ENCODE results near the gene TSEN15.
A peak's percentile ranks its signal among the peaks of the same experiment; 100 is the strongest.

TSEN15 gene
- total RNA-seq, result 15.9 to 21.6 (median 19.2) reads per million in 3 donors

- H3K4me3 ChIP-seq (ENCODE audit: insufficient read depth, low read depth, low read length, poor library complexity, severe bottlenecking), result peak within 1 kb of the TSS; percentile 98
- H3K9me3 ChIP-seq (ENCODE audit: control insufficient read depth, low read length), result no peaks in the 10 kb centered on the region
- no peaks in the 10 kb centered on the region for H3K36me3 ChIP-seq (ENCODE audit: control insufficient read depth, insufficient read depth, low read length)
- H3K4me1 ChIP-seq (ENCODE audit: control insufficient read depth, insufficient read depth, low read length, poor library complexity, severe bottlenecking), result peaks cover 6% of the 10 kb centered on the region
- peak within 1 kb of the TSS; percentile 61 for H3K27ac ChIP-seq (ENCODE audit: insufficient read depth, low read length, poor library complexity, severe bottlenecking)
- peak in 2 of 3 donors; percentile 33 to 49 for DNase-seq
- H3K27me3 ChIP-seq (replicated peaks; ENCODE audit: control insufficient read depth, insufficient read depth, low read length, poor library complexity, severe bottlenecking), result no peaks in the 10 kb centered on the region
Measured at GRCh38 chr1:184051485-184052193, at the start of gene TSEN15. Gene TSEN15, plus strand, starts transcription at chr1:184051730. Its CDS starts 26 bp downstream, at chr1:184051756.

- Histone ChIP-seq H3K4me3 (ENCODE audit: insufficient read depth, low read depth, low read length, poor library complexity, severe bottlenecking) (no peak overlapping the region), H3K27ac (ENCODE audit: insufficient read depth, low read length, poor library complexity, severe bottlenecking) (no peak overlapping the region), H3K27me3 (replicated peaks; ENCODE audit: control insufficient read depth, insufficient read depth, low read length, poor library complexity, severe bottlenecking) (no peaks in the 10 kb centered on the region), H3K4me1 (ENCODE audit: control insufficient read depth, insufficient read depth, low read length, poor library complexity, severe bottlenecking) (no peaks in the 10 kb centered on the region), H3K36me3 (ENCODE audit: control insufficient read depth, insufficient read depth, low read length) (no peaks in the 10 kb centered on the region), H3K9me3 (ENCODE audit: control insufficient read depth, low read length) (no peaks in the 10 kb centered on the region)
- no peak for DNase-seq
Measured at GRCh38 chr1:184002071-184002470, 49.5 kb upstream of the TSEN15 start.

GRCh38 chr1:184004935-184005334 is 46.6 kb upstream of the TSEN15 start:
- Histone ChIP-seq H3K4me3 (ENCODE audit: insufficient read depth, low read depth, low read length, poor library complexity, severe bottlenecking) (no peak overlapping the region), H3K27me3 (replicated peaks; ENCODE audit: control insufficient read depth, insufficient read depth, low read length, poor library complexity, severe bottlenecking) (no peaks in the 10 kb centered on the region), H3K4me1 (ENCODE audit: control insufficient read depth, insufficient read depth, low read length, poor library complexity, severe bottlenecking) (no peaks in the 10 kb centered on the region), H3K9me3 (ENCODE audit: control insufficient read depth, low read length) (no peaks in the 10 kb centered on the region), H3K36me3 (ENCODE audit: control insufficient read depth, insufficient read depth, low read length) (no peaks in the 10 kb centered on the region), H3K27ac (ENCODE audit: insufficient read depth, low read length, poor library complexity, severe bottlenecking) (no peak overlapping the region)
- no peak for DNase-seq

GRCh38 chr1:184005506-184005905 is 46.0 kb upstream of the TSEN15 start:
- H3K36me3 ChIP-seq (ENCODE audit: control insufficient read depth, insufficient read depth, low read length), result no peaks in the 10 kb centered on the region
- DNase-seq, result no peak
- no peak overlapping the region for H3K4me3 ChIP-seq (ENCODE audit: insufficient read depth, low read depth, low read length, poor library complexity, severe bottlenecking)
- no peaks in the 10 kb centered on the region for H3K9me3 ChIP-seq (ENCODE audit: control insufficient read depth, low read length)
- H3K27me3 ChIP-seq (replicated peaks; ENCODE audit: control insufficient read depth, insufficient read depth, low read length, poor library complexity, severe bottlenecking), result no peaks in the 10 kb centered on the region
- H3K4me1 ChIP-seq (ENCODE audit: control insufficient read depth, insufficient read depth, low read length, poor library complexity, severe bottlenecking), result no peaks in the 10 kb centered on the region
- H3K27ac ChIP-seq (ENCODE audit: insufficient read depth, low read length, poor library complexity, severe bottlenecking), result no peak overlapping the region

- Histone ChIP-seq H3K27ac (ENCODE audit: insufficient read depth, low read length, poor library complexity, severe bottlenecking) (no peak overlapping the region), H3K36me3 (ENCODE audit: control insufficient read depth, insufficient read depth, low read length) (no peaks in the 10 kb centered on the region), H3K4me3 (ENCODE audit: insufficient read depth, low read depth, low read length, poor library complexity, severe bottlenecking) (no peak overlapping the region), H3K9me3 (ENCODE audit: control insufficient read depth, low read length) (no peaks in the 10 kb centered on the region), H3K4me1 (ENCODE audit: control insufficient read depth, insufficient read depth, low read length, poor library complexity, severe bottlenecking) (no peaks in the 10 kb centered on the region), H3K27me3 (replicated peaks; ENCODE audit: control insufficient read depth, insufficient read depth, low read length, poor library complexity, severe bottlenecking) (peaks cover 3% of the 10 kb centered on the region)
- no peak for DNase-seq
Measured at GRCh38 chr1:184010788-184011187, 40.7 kb upstream of the TSEN15 start.

- Histone ChIP-seq H3K36me3 (ENCODE audit: control insufficient read depth, insufficient read depth, low read length) (no peaks in the 10 kb centered on the region), H3K9me3 (ENCODE audit: control insufficient read depth, low read length) (no peaks in the 10 kb centered on the region), H3K4me1 (ENCODE audit: control insufficient read depth, insufficient read depth, low read length, poor library complexity, severe bottlenecking) (no peaks in the 10 kb centered on the region), H3K27me3 (replicated peaks; ENCODE audit: control insufficient read depth, insufficient read depth, low read length, poor library complexity, severe bottlenecking) (peaks cover 3% of the 10 kb centered on the region), H3K27ac (ENCODE audit: insufficient read depth, low read length, poor library complexity, severe bottlenecking) (no peak overlapping the region), H3K4me3 (ENCODE audit: insufficient read depth, low read depth, low read length, poor library complexity, severe bottlenecking) (no peak overlapping the region)
- no peak for DNase-seq
Measured at GRCh38 chr1:184012187-184012586, 39.3 kb upstream of the TSEN15 start.

GRCh38 chr1:184014271-184014670 is 37.3 kb upstream of the TSEN15 start:
- peaks cover 3% of the 10 kb centered on the region for H3K27me3 ChIP-seq (replicated peaks; ENCODE audit: control insufficient read depth, insufficient read depth, low read length, poor library complexity, severe bottlenecking)
- H3K4me3 ChIP-seq (ENCODE audit: insufficient read depth, low read depth, low read length, poor library complexity, severe bottlenecking), result no peak overlapping the region
- H3K4me1 ChIP-seq (ENCODE audit: control insufficient read depth, insufficient read depth, low read length, poor library complexity, severe bottlenecking), result no peaks in the 10 kb centered on the region
- no peaks in the 10 kb centered on the region for H3K36me3 ChIP-seq (ENCODE audit: control insufficient read depth, insufficient read depth, low read length)
- no peak for DNase-seq
- no peaks in the 10 kb centered on the region for H3K9me3 ChIP-seq (ENCODE audit: control insufficient read depth, low read length)
- H3K27ac ChIP-seq (ENCODE audit: insufficient read depth, low read length, poor library complexity, severe bottlenecking), result no peak overlapping the region

GRCh38 chr1:184016169-184016568 is 35.4 kb upstream of the TSEN15 start:
- Histone ChIP-seq H3K27me3 (replicated peaks; ENCODE audit: control insufficient read depth, insufficient read depth, low read length, poor library complexity, severe bottlenecking) (peaks cover 3% of the 10 kb centered on the region), H3K4me1 (ENCODE audit: control insufficient read depth, insufficient read depth, low read length, poor library complexity, severe bottlenecking) (no peaks in the 10 kb centered on the region), H3K9me3 (ENCODE audit: control insufficient read depth, low read length) (no peaks in the 10 kb centered on the region), H3K36me3 (ENCODE audit: control insufficient read depth, insufficient read depth, low read length) (no peaks in the 10 kb centered on the region), H3K27ac (ENCODE audit: insufficient read depth, low read length, poor library complexity, severe bottlenecking) (no peak overlapping the region), H3K4me3 (ENCODE audit: insufficient read depth, low read depth, low read length, poor library complexity, severe bottlenecking) (no peak overlapping the region)
- DNase-seq, result no peak

- H3K4me1 ChIP-seq (ENCODE audit: control insufficient read depth, insufficient read depth, low read length, poor library complexity, severe bottlenecking), result no peaks in the 10 kb centered on the region
- no peaks in the 10 kb centered on the region for H3K9me3 ChIP-seq (ENCODE audit: control insufficient read depth, low read length)
- H3K27ac ChIP-seq (ENCODE audit: insufficient read depth, low read length, poor library complexity, severe bottlenecking), result no peak overlapping the region
- H3K36me3 ChIP-seq (ENCODE audit: control insufficient read depth, insufficient read depth, low read length), result no peaks in the 10 kb centered on the region
- peaks cover 3% of the 10 kb centered on the region for H3K27me3 ChIP-seq (replicated peaks; ENCODE audit: control insufficient read depth, insufficient read depth, low read length, poor library complexity, severe bottlenecking)
- no peak overlapping the region for H3K4me3 ChIP-seq (ENCODE audit: insufficient read depth, low read depth, low read length, poor library complexity, severe bottlenecking)
- DNase-seq, result no peak
Measured at GRCh38 chr1:184017306-184017705, 34.2 kb upstream of the TSEN15 start.

GRCh38 chr1:184018622-184019021 is 32.9 kb upstream of the TSEN15 start:
- no peak for DNase-seq
- no peak overlapping the region for H3K27ac ChIP-seq (ENCODE audit: insufficient read depth, low read length, poor library complexity, severe bottlenecking)
- H3K4me3 ChIP-seq (ENCODE audit: insufficient read depth, low read depth, low read length, poor library complexity, severe bottlenecking), result no peak overlapping the region
- H3K9me3 ChIP-seq (ENCODE audit: control insufficient read depth, low read length), result no peaks in the 10 kb centered on the region
- no peaks in the 10 kb centered on the region for H3K36me3 ChIP-seq (ENCODE audit: control insufficient read depth, insufficient read depth, low read length)
- peaks cover 3% of the 10 kb centered on the region for H3K27me3 ChIP-seq (replicated peaks; ENCODE audit: control insufficient read depth, insufficient read depth, low read length, poor library complexity, severe bottlenecking)
- H3K4me1 ChIP-seq (ENCODE audit: control insufficient read depth, insufficient read depth, low read length, poor library complexity, severe bottlenecking), result no peaks in the 10 kb centered on the region
